ENCODE results near the gene CPAMD8. TPM values are rescaled to one million over a fixed set of nuclear protein-coding genes. Genes with fewer than 3 reads are reported as not detected.

The CPAMD8 gene
- total and polyA plus RNA-seq, 2 donors (not counting 1 experiment from before 2014, with no cell fraction given), result 1.1 to 2.7 TPM

- POLR2A ChIA-PET, result no interaction called here
- Mint-ChIP-seq H3K27me3 (peaks cover 3% of the 10 kb centered on the region), H3K27ac (no peak overlapping the region), H3K4me1 (peaks cover 45% of the 10 kb centered on the region), H3K4me3 (no peak overlapping the region), H3K9me3 (ENCODE audit: insufficient read depth) (no peaks in the 10 kb centered on the region)
- intact Hi-C loops (cut with micrococcal nuclease), result no loop called here
- no peak for ATAC-seq (ENCODE audit: low read depth)
- Histone ChIP-seq H3K79me2 (ENCODE audit: control insufficient read depth, insufficient read depth, low read length) (no peaks in the 10 kb centered on the region), H3K27me3 (replicated peaks in 1 of 4; ENCODE audit: control extremely low read depth in 1 of 4, control insufficient read depth in 3 of 4, insufficient read depth in 4 of 4, low read length in 3 of 4) (peaks cover 0 to 14% (median 5%) of the 10 kb centered on the region in 4 experiments), H3K4me3 (ENCODE audit: control extremely low read depth in 1 of 5, extremely low read depth in 1 of 5, insufficient read depth in 1 of 5, low read depth in 2 of 5, low read length in 4 of 5) (no peak overlapping the region), H3K9ac (ENCODE audit: low read length) (no peak overlapping the region), H3K27ac (ENCODE audit: low read length in 2 of 2) (no peak overlapping the region), H3K4me1 (ENCODE audit: control insufficient read depth in 2 of 2, insufficient read depth in 2 of 2, low read length in 2 of 2) (peaks cover 29 to 48% of the 10 kb centered on the region in 2 donors), H3K9me3 (ENCODE audit: control extremely low read depth in 1 of 3, control insufficient read depth in 2 of 3, insufficient read depth in 1 of 3, low read length in 2 of 3) (peaks cover 0 to 8% (median 0%) of the 10 kb centered on the region in 3 donors), H3K36me3 (replicated peaks in 1 of 2; ENCODE audit: control extremely low read depth in 1 of 2, control insufficient read depth in 1 of 2, extremely low read depth in 1 of 2, insufficient read depth in 2 of 2, low read length in 1 of 2) (no peaks in the 10 kb centered on the region), H3K4me2 (replicated peaks; ENCODE audit: low read depth, low read length, poor library complexity, severe bottlenecking) (peak overlapping the region; percentile 56), H4K20me1 (ENCODE audit: control insufficient read depth, insufficient read depth, low read length, poor library complexity, severe bottlenecking) (no peaks in the 10 kb centered on the region), H2AFZ (ENCODE audit: insufficient read depth, low read depth, low read length, poor library complexity, severe bottlenecking) (peak overlapping the region; percentile 58)
- DNase-seq, result no peak
- WGBS (ENCODE audit: insufficient coverage), result 83% methylated on average over 20 of the region's 22 CpGs
- TF ChIP-seq CTCF (IDR thresholded peaks at IDR 0.05) (no peak), EZH2 (IDR thresholded peaks at IDR 0.05; ENCODE audit: borderline replicate concordance, insufficient read depth, low read depth, low read length, poor library complexity, severe bottlenecking) (no peak)
- CTCF ChIA-PET, result no interaction called here
Measured at GRCh38 chr19:16889366-16889882, 137.2 kb downstream of the CPAMD8 start.

GRCh38 chr19:16888629-16889365 is 137.8 kb downstream of the CPAMD8 start, which contains the start of gene F2RL3:
F2RL3 (plus strand) TSS chr19:16888999; CDS start chr19:16889190, 191 bp downstream.
- WGBS (ENCODE audit: insufficient coverage), result 6% methylated on average over 30 of the region's 31 CpGs
- ChIA-PET POLR2A (interaction anchor here (0.6 kb wide), 2 partner anchors 27 to 28 kb away, joined by 5 read pairs; no protein-coding TSS in a partner anchor), CTCF (no interaction called here)
- Histone ChIP-seq H3K9me3 (ENCODE audit: control extremely low read depth in 1 of 3, control insufficient read depth in 2 of 3, insufficient read depth in 1 of 3, low read length in 2 of 3) (peaks cover 0 to 14% (median 0%) of the 10 kb centered on the region in 3 donors), H3K4me3 (ENCODE audit: control extremely low read depth in 1 of 5, extremely low read depth in 1 of 5, insufficient read depth in 1 of 5, low read depth in 2 of 5, low read length in 4 of 5) (no peak within 1 kb of the TSS), H3K4me2 (replicated peaks; ENCODE audit: low read depth, low read length, poor library complexity, severe bottlenecking) (peak within 1 kb of the TSS; percentile 56), H3K79me2 (ENCODE audit: control insufficient read depth, insufficient read depth, low read length) (no peaks in the 10 kb centered on the region), H2AFZ (ENCODE audit: insufficient read depth, low read depth, low read length, poor library complexity, severe bottlenecking) (peak within 1 kb of the TSS; percentile 58), H4K20me1 (ENCODE audit: control insufficient read depth, insufficient read depth, low read length, poor library complexity, severe bottlenecking) (no peaks in the 10 kb centered on the region), H3K9ac (ENCODE audit: low read length) (no peak within 1 kb of the TSS), H3K4me1 (ENCODE audit: control insufficient read depth in 2 of 2, insufficient read depth in 2 of 2, low read length in 2 of 2) (peaks cover 23 to 41% of the 10 kb centered on the region in 2 donors), H3K27ac (ENCODE audit: low read length in 2 of 2) (no peak within 1 kb of the TSS), H3K27me3 (replicated peaks in 1 of 4; ENCODE audit: control extremely low read depth in 1 of 4, control insufficient read depth in 3 of 4, insufficient read depth in 4 of 4, low read length in 3 of 4) (peaks cover 0 to 14% (median 5%) of the 10 kb centered on the region in 4 experiments), H3K36me3 (replicated peaks in 1 of 2; ENCODE audit: control extremely low read depth in 1 of 2, control insufficient read depth in 1 of 2, extremely low read depth in 1 of 2, insufficient read depth in 2 of 2, low read length in 1 of 2) (no peaks in the 10 kb centered on the region)
- TF ChIP-seq CTCF (IDR thresholded peaks at IDR 0.05) (no peak), EZH2 (IDR thresholded peaks at IDR 0.05; ENCODE audit: borderline replicate concordance, insufficient read depth, low read depth, low read length, poor library complexity, severe bottlenecking) (no peak)
- DNase-seq, result no peak
- no peak for ATAC-seq (ENCODE audit: low read depth)
- intact Hi-C loops (cut with micrococcal nuclease), result no loop called here
- peaks cover 3% of the 10 kb centered on the region for H3K27me3 Mint-ChIP-seq
- peaks cover 39% of the 10 kb centered on the region for H3K4me1 Mint-ChIP-seq
- H3K4me3 Mint-ChIP-seq, result peak within 1 kb of the TSS; percentile 26
- H3K27ac Mint-ChIP-seq, result no peak within 1 kb of the TSS
- no peaks in the 10 kb centered on the region for H3K9me3 Mint-ChIP-seq (ENCODE audit: insufficient read depth)
